ENCODE data around the gene KAT8. TPM values are rescaled to one million over a fixed set of nuclear protein-coding genes. Genes with fewer than 3 reads are reported as not detected.

Gene KAT8
- total RNA-seq, 1 experiment from 2014 or later = 44.9 TPM

- TF ChIP-seq EZH2phosphoT487 (IDR thresholded peaks at IDR 0.05; ENCODE audit: borderline replicate concordance) (no peak), FOSL1 (IDR thresholded peaks at IDR 0.05; ENCODE audit: low read depth) (no peak), MAX (IDR thresholded peaks at IDR 0.05) (no peak), TCF7L2 (IDR thresholded peaks at IDR 0.05; ENCODE audit: borderline replicate concordance, extremely low read depth, insufficient read depth, insufficient read length) (no peak), ATF3 (IDR thresholded peaks at IDR 0.05) (no peak)
- H3K79me2 ChIP-seq (ENCODE audit: insufficient read depth, low read length) = peaks cover 9% of the 10 kb centered on the region; the same call in 1 of the 2 replicates
- no peak overlapping the region for H2AFZ ChIP-seq (ENCODE audit: low read depth, low read length, poor library complexity, severe bottlenecking)
- RAD21 ChIA-PET (ENCODE audit: low non-redundant PET in 1 of 2, low total read pairs in 2 of 2, uncharacterized antibody in 2 of 2, unreplicated experiment in 2 of 2) = no interaction called here
- peaks cover 0 to 11% of the 10 kb centered on the region in 2 experiments; a peak in 1 of 4 replicates for H3K4me1 ChIP-seq (ENCODE audit: control insufficient read depth in 1 of 2, insufficient read depth in 2 of 2, low read length in 2 of 2)
- intact Hi-C loops (cut with micrococcal nuclease) = no loop called here
- H3K9ac ChIP-seq (ENCODE audit: low read length) = no peak overlapping the region
- H3K9me2 ChIP-seq (ENCODE audit: insufficient read depth) = no peaks in the 10 kb centered on the region
- BruUV-seq (replicated peaks) = no TSS peak
- H4K20me1 ChIP-seq (ENCODE audit: insufficient read depth) = no peaks in the 10 kb centered on the region
- H3K9me3 ChIP-seq (ENCODE audit: control insufficient read depth in 1 of 2, insufficient read depth in 1 of 2, low read depth in 1 of 2, low read length in 2 of 2) = no peaks in the 10 kb centered on the region
- CTCF ChIA-PET = no interaction called here
- ATAC-seq = no peak
- no peak overlapping the region for H3K4me2 ChIP-seq (ENCODE audit: low read length)
- POLR2A ChIA-PET = no interaction called here
- no peak overlapping the region for H3K4me3 ChIP-seq (replicated peaks in 1 of 2; ENCODE audit: low read depth in 1 of 2, low read length in 2 of 2)
- H3K27ac ChIP-seq (ENCODE audit: low read depth, low read length) = no peak overlapping the region
- H3K27me3 ChIP-seq (ENCODE audit: insufficient read depth, low read length) = no peaks in the 10 kb centered on the region
- DNase-seq (ENCODE audit: low read depth, low spot score) = no peak
- H3K36me3 ChIP-seq (ENCODE audit: control insufficient read depth in 1 of 2, insufficient read depth in 2 of 2, low read length in 2 of 2) = peaks cover 0 to 14% of the 10 kb centered on the region in 2 experiments; a peak in 3 of 4 replicates
These were observed 30.9 kb upstream of the KAT8 start for GRCh38 chr16:31086629-31086906.

GRCh38 chr16:31087481-31087880, 30.0 kb upstream of the KAT8 start:
- TF ChIP-seq CTCF (IDR thresholded peaks at IDR 0.05 in 2 of 3, conservative IDR thresholded peaks at IDR 0.05 in 1 of 3; ENCODE audit: borderline replicate concordance in 1 of 3, insufficient read depth in 1 of 3, low read depth in 2 of 3, low read length in 2 of 3) = no peak
- no peak for TF ChIP-seq POLR2AphosphoS5 (IDR thresholded peaks at IDR 0.05; ENCODE audit: low read depth, low read length)
- TF ChIP-seq ZBTB33 (IDR thresholded peaks at IDR 0.05; ENCODE audit: extremely low read depth, insufficient replicate concordance, low read length) = no peak
- no peak for TF ChIP-seq SRF (IDR thresholded peaks at IDR 0.05; ENCODE audit: low read depth)
- Histone ChIP-seq H3K36me3 (ENCODE audit: control insufficient read depth in 1 of 2, insufficient read depth in 2 of 2, low read length in 2 of 2) (peaks cover 0 to 14% of the 10 kb centered on the region in 2 experiments; a peak in 3 of 4 replicates), H4K20me1 (ENCODE audit: insufficient read depth) (no peaks in the 10 kb centered on the region), H3K27ac (ENCODE audit: low read depth, low read length) (no peak overlapping the region), H2AFZ (ENCODE audit: low read depth, low read length, poor library complexity, severe bottlenecking) (no peak overlapping the region), H3K27me3 (ENCODE audit: insufficient read depth, low read length) (no peaks in the 10 kb centered on the region), H3K9me3 (ENCODE audit: control insufficient read depth in 1 of 2, insufficient read depth in 1 of 2, low read depth in 1 of 2, low read length in 2 of 2) (no peaks in the 10 kb centered on the region), H3K9me2 (ENCODE audit: insufficient read depth) (no peaks in the 10 kb centered on the region), H3K4me2 (ENCODE audit: low read length) (no peak overlapping the region), H3K79me2 (ENCODE audit: insufficient read depth, low read length) (peaks cover 16% of the 10 kb centered on the region), H3K4me1 (ENCODE audit: control insufficient read depth in 1 of 2, insufficient read depth in 2 of 2, low read length in 2 of 2) (peaks cover under 1 to 5% of the 10 kb centered on the region in 2 experiments; a peak in 2 of 4 replicates), H3K4me3 (replicated peaks in 1 of 2; ENCODE audit: low read depth in 1 of 2, low read length in 2 of 2) (no peak overlapping the region), H3K9ac (ENCODE audit: low read length) (no peak overlapping the region)
- intact Hi-C loops (cut with micrococcal nuclease) = no loop called here
- POLR2A ChIA-PET = interaction anchor here (0.5 kb wide), 1 partner anchor 173 kb away, joined by 3 read pairs; no protein-coding TSS in a partner anchor
- no TSS peak for BruUV-seq (replicated peaks)
- ATAC-seq (no peak), DNase-seq (ENCODE audit: low read depth, low spot score) (no peak)
- CTCF ChIA-PET = no interaction called here
- RAD21 ChIA-PET (ENCODE audit: low non-redundant PET in 1 of 2, low total read pairs in 2 of 2, uncharacterized antibody in 2 of 2, unreplicated experiment in 2 of 2) = no interaction called here
